PC-3 (cell line): ENCODE data around the gene PLEKHB2.

Experiments
- CTCF ChIP-seq: fragments of 300-600 bp; sonication (generic); conservative IDR thresholded peaks from 2 replicates; pipeline ENCODE4 v1.5.1; 2017; ENCODE audit warnings: antibody characterized with exemption, low read depth, mild to moderate bottlenecking, low read length
- EZH2 ChIP-seq: fragments of 300-600 bp; sonication (generic); IDR thresholded peaks from one replicate; pipeline ENCODE4 v1.6.1; 2017; ENCODE audit warnings: antibody characterized with exemption, mild to moderate bottlenecking, low read length; ENCODE audit not compliant: unreplicated experiment
- EZH2phosphoT487 ChIP-seq: fragments of 300-600 bp; sonication (generic); IDR thresholded peaks from 2 replicates; pipeline ENCODE4 v1.6.1; 2018; ENCODE audit warnings: mild to moderate bottlenecking, antibody characterized with exemption, low read length, borderline replicate concordance

DNA sequence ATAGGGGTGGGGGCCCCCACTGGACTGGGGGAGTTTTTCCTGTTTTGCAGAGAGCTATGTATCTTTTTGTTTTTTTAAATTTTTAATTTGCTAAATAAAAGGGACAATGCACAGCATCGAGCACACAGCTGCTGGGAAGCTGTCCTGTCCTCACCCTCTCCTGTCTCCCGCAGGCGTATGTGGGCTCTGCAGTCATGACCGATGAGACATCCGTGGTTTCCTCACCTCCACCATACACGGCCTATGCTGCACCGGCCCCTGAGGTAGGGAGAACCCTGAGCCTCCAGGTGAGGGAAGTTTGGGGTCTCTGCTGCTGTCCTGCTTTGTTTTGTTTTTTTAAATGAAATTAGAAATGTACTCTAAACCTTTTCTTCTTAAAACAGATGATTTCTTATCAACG, 27.6 kb downstream of the PLEKHB2 start:
- TF ChIP-seq EZH2 (no peak), CTCF (no peak), EZH2phosphoT487 (no peak)
